ENCODE data around the gene C3. TPM values are rescaled to one million over a fixed set of nuclear protein-coding genes. Genes with fewer than 3 reads are reported as not detected.
"Not testable (repeated sequence)": the region's sequence is repeated elsewhere in the genome, so short reads cannot be mapped to it uniquely, and the experiment has no call there.

Gene C3
- total and polyA plus RNA-seq, 7 donors = 37.7 to 120 (median 88.4) TPM

DNA sequence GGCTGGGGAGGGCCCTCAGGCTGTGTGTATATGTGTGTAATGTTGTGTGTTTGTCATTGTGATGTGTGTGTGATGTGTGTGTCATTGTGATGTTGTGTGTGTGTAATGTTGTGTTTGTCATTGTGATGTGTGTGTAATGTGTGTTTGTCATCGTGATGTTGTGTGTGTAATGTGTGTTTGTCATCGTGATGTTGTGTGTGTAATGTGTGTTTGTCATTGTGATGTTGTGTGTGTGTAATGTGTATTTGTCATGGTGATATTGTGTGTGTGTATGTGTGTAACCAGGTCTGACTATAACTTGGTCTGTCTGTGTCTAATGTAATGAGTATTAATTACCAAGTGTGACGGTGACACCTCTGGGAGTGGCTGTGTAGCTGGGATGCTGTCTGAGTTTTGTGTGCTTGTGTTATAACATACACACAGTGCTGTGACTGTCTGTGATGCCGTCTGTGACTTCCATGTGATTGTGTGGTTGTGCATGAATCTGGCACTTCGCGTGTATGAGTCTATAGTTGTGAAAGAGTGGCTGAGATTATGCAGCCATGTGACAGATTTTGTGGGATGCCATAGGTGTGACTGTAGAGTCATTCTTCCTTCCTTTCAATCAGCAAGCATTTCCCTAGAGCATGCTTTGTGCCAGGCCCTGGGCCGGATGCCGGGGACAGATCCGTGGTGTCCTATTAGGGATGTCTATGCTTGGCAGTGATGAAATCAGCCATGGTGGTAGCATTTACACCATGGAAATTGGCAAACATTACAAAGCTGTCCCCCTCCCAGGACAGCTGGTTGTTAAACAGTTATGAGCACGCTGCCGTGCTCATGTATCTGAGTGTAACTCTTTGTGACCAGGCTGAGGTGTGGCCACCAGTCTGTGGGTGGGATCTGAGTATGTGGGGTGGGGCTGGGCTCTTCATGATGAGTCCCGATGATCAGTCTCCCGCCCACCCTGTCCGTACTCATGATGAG, 56.9 kb downstream of the C3 start:
- TF ChIP-seq CTCF (IDR thresholded peaks at IDR 0.05) = no peak
- WGBS, 3 donors = 64 to 66% (median 65%) methylated on average over 14 of the region's 14 CpGs
- ATAC-seq = no peak
- H3K27me3 ChIP-seq (ENCODE audit: insufficient read depth in 3 of 3, low read length in 2 of 3) = peaks cover 0 to 22% (median 4%) of the 10 kb centered on the region in 3 donors
- H3K4me3 ChIP-seq = no peak overlapping the region
- H3K27ac ChIP-seq = no peak overlapping the region
- H3K36me3 ChIP-seq (ENCODE audit: insufficient read depth in 1 of 2, low read depth in 1 of 2) = no peaks in the 10 kb centered on the region
- H3K9me3 ChIP-seq = no peaks in the 10 kb centered on the region
- DNase-seq = no peak
- no peaks in the 10 kb centered on the region for H3K4me1 ChIP-seq
- intact Hi-C loops (cut with DNase I) = no loop called here

DNA sequence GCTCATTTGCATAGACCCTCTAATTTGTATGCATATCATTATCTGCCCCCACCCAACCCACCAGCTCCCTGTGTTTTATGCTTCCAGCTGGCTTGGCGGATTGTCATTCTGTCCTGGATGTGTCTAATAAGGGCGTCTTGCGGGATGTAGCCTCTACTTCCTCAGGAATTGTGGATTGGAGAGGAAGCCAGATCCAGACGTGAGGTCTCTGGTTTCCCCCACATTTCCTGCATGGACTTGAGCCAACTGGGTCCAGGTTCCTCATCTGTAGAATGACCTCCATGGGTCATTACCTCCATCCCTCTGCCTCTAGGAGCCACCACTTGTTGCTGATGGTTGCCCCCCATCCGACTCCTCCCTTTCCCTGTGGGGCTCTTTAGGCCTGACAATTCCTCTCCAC, 57.7 kb downstream of the C3 start:
- ATAC-seq (no peak), DNase-seq (no peak)
- Histone ChIP-seq H3K4me1 (no peaks in the 10 kb centered on the region), H3K4me3 (no peak overlapping the region), H3K36me3 (ENCODE audit: insufficient read depth in 1 of 2, low read depth in 1 of 2) (no peaks in the 10 kb centered on the region), H3K9me3 (no peaks in the 10 kb centered on the region), H3K27ac (no peak overlapping the region), H3K27me3 (ENCODE audit: insufficient read depth in 3 of 3, low read length in 2 of 3) (peaks cover 0 to 28% (median 4%) of the 10 kb centered on the region in 3 donors)
- intact Hi-C loops (cut with DNase I) = no loop called here
- 66 to 68% (median 67%) methylated on average over 5 of the region's 5 CpGs for WGBS, 3 donors
- no peak for TF ChIP-seq CTCF (IDR thresholded peaks at IDR 0.05)

DNA sequence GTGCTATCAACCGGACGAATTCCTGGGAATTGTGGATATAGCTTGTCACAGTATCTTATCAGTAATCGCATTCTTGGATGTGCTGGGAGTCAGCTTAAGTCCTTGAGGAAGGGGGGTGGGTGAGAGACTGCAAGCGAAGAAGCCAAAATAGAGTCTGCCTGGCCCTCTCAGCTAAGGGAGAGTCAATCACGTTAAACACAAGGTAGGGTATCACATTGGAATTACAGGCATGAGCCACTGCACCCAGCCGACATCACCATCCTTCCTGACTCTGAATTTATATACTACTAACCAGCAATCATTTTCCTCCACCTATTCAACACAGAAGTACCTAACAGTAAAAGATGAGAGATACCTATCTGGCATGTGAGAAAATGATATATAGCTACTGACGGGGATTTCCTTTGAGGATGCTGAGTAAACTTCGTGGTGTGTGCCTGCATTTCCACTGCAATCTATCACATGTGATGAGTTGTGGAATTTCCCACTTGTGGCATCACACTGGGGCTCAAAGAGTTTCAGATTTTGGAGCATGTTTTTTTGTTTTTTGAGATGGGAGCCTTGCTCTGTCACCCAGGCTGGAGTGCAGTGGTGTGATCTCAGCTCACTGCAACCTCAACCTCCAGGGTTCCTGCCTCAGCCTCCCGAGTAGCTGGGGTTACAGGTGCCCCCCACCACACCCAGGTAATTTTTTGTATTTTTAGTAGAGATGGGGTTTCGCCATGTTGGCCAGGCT, 58.8 kb downstream of the C3 start:
- H3K4me1 ChIP-seq; H3K4me3 ChIP-seq; H3K9me3 ChIP-seq; H3K27ac ChIP-seq; H3K36me3 ChIP-seq (ENCODE audit: insufficient read depth in 1 of 2, low read depth in 1 of 2); intact Hi-C loops (cut with DNase I); DNase-seq; ATAC-seq: not testable (repeated sequence)
- WGBS, 3 donors = 37 to 40% (median 37%) methylated on average over 7 to 10 of the region's 10 CpGs
- peaks cover 0 to 28% (median 4%) of the 10 kb centered on the region in 3 donors for H3K27me3 ChIP-seq (ENCODE audit: insufficient read depth in 3 of 3, low read length in 2 of 3)

DNA sequence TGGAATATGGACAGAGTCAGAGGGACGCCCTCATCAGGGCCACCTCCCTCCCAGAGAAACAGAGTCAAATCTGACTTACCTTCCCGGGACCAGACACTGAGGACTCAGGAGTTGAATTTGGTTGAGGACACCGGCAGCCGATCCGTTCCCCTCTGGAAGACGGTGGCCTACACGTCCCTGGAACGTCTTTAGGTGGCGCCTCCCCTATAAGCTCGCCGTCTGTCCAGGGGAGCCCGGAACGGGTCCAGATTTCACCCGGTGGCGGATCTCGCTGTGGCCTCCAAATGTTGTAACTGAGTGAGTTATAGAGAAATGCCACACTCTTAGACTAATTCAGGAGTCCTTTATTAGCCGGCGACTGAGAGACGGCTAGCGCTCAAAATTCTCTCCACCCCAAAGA, 59.5 kb downstream of the C3 start:
- H3K36me3 ChIP-seq (ENCODE audit: insufficient read depth in 1 of 2, low read depth in 1 of 2) = no peaks in the 10 kb centered on the region
- whole genome bisulfite sequencing, 3 donors = 33 to 42% (median 36%) methylated on average over 20 of the region's 20 CpGs
- intact Hi-C loops (cut with DNase I) = no loop called here
- no peak for DNase-seq
- H3K27ac ChIP-seq = no peak overlapping the region
- H3K27me3 ChIP-seq (ENCODE audit: insufficient read depth in 3 of 3, low read length in 2 of 3) = peaks cover 0 to 28% (median 4%) of the 10 kb centered on the region in 3 donors
- TF ChIP-seq CTCF (IDR thresholded peaks at IDR 0.05) = no peak
- no peak for ATAC-seq
- no peaks in the 10 kb centered on the region for H3K4me1 ChIP-seq
- H3K4me3 ChIP-seq = no peak overlapping the region
- H3K9me3 ChIP-seq = no peaks in the 10 kb centered on the region

DNA sequence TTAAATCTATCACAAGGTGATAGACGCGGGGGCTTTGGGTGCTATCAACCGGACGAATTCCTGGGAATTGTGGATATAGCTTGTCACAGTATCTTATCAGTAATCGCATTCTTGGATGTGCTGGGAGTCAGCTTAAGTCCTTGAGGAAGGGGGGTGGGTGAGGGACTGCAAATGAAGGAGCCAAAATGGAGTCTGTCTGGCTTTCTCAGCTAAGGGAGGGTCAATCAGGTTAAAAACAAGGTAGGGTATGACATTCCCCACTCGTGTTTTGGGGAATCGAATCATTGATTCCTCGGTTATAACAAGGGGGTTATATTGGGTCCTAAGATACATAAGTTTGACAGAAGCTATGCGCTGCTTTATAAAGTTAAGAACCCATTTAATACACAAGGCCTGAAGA, 64.1 kb downstream of the C3 start:
- H3K36me3 ChIP-seq (ENCODE audit: insufficient read depth in 1 of 2, low read depth in 1 of 2); intact Hi-C loops (cut with DNase I); H3K9me3 ChIP-seq; H3K27ac ChIP-seq; DNase-seq; H3K4me3 ChIP-seq; H3K4me1 ChIP-seq; ATAC-seq: not testable (repeated sequence)
- WGBS, 3 donors = 68 to 73% (median 71%) methylated on average over 7 to 9 of the region's 9 CpGs
- H3K27me3 ChIP-seq (ENCODE audit: insufficient read depth in 3 of 3, low read length in 2 of 3) = peaks cover 0 to 28% (median 4%) of the 10 kb centered on the region in 3 donors
